ENCODE measurements around the gene CCDC167.

Gene CCDC167

GRCh38 chr6:37491171-37491829 lies 8.4 kb downstream of the CCDC167 start:
- in situ Hi-C loops (cut with MboI; ENCODE audit: low sequenced_read_pairs): no loop called here

- in situ Hi-C loops (cut with MboI; ENCODE audit: low sequenced_read_pairs): no loop called here
Observed at GRCh38 chr6:37490536-37491170, 9.0 kb downstream of the CCDC167 start.

- in situ Hi-C loops (cut with MboI; ENCODE audit: low sequenced_read_pairs): no loop called here
Observed at GRCh38 chr6:37489697-37490336, 9.9 kb downstream of the CCDC167 start.

- in situ Hi-C loops (cut with MboI; ENCODE audit: low sequenced_read_pairs): no loop called here
Observed at GRCh38 chr6:37488476-37488875, 11.2 kb downstream of the CCDC167 start.

GRCh38 chr6:37487591-37488380 lies 11.9 kb downstream of the CCDC167 start:
- in situ Hi-C loops (cut with MboI; ENCODE audit: low sequenced_read_pairs): no loop called here

- in situ Hi-C loops (cut with MboI; ENCODE audit: low sequenced_read_pairs): no loop called here
Observed at GRCh38 chr6:37486121-37486839, 13.4 kb downstream of the CCDC167 start.

GRCh38 chr6:37485291-37485702 lies 14.4 kb downstream of the CCDC167 start:
- in situ Hi-C loops (cut with MboI; ENCODE audit: low sequenced_read_pairs): no loop called here

- in situ Hi-C loops (cut with MboI; ENCODE audit: low sequenced_read_pairs): no loop called here
Observed at GRCh38 chr6:37484786-37485170, 14.9 kb downstream of the CCDC167 start.

GRCh38 chr6:37483917-37484785 lies 15.5 kb downstream of the CCDC167 start:
- in situ Hi-C loops (cut with MboI; ENCODE audit: low sequenced_read_pairs): no loop called here

- in situ Hi-C loops (cut with MboI; ENCODE audit: low sequenced_read_pairs): no loop called here
Observed at GRCh38 chr6:37483252-37483901, 16.3 kb downstream of the CCDC167 start.

- in situ Hi-C loops (cut with MboI; ENCODE audit: low sequenced_read_pairs): no loop called here
Observed at GRCh38 chr6:37482606-37483251, 17.0 kb downstream of the CCDC167 start.

GRCh38 chr6:37481711-37482605 lies 17.7 kb downstream of the CCDC167 start:
- in situ Hi-C loops (cut with MboI; ENCODE audit: low sequenced_read_pairs): no loop called here

- in situ Hi-C loops (cut with MboI; ENCODE audit: low sequenced_read_pairs): no loop called here
Observed at GRCh38 chr6:37480951-37481534, 18.6 kb downstream of the CCDC167 start.

- in situ Hi-C loops (cut with MboI; ENCODE audit: low sequenced_read_pairs): no loop called here
Observed at GRCh38 chr6:37480118-37480736, 19.5 kb downstream of the CCDC167 start.

GRCh38 chr6:37479266-37479854 lies 20.3 kb downstream of the CCDC167 start:
- in situ Hi-C loops (cut with MboI; ENCODE audit: low sequenced_read_pairs): no loop called here

GRCh38 chr6:37478827-37479226 lies 20.9 kb downstream of the CCDC167 start:
- in situ Hi-C loops (cut with MboI; ENCODE audit: low sequenced_read_pairs): no loop called here

All from HL-60/S4 (cell line).